ENCODE results near the gene CACNB4. TPM values are rescaled to one million over a fixed set of nuclear protein-coding genes. Genes with fewer than 3 reads are reported as not detected.

CACNB4 gene
- polyA plus RNA-seq, 2 of the 4 experiments (the other 2 are of a cell fraction) = 0.25 to 0.53 TPM

GRCh38 chr2:151975460-151976414 is 123.1 kb downstream of the CACNB4 start:
- Histone ChIP-seq H3K4me3 (no peak overlapping the region), H3K9me3 (no peaks in the 10 kb centered on the region), H3K4me1 (no peaks in the 10 kb centered on the region), H3K4me2 (no peak overlapping the region), H3K27ac (no peak overlapping the region)
- ChIA-PET CTCF (interaction anchor here (0.7 to 2.0 kb wide), 3 partner anchors 23 to 58 kb away, joined by 3 to 7 read pairs (median 3); no protein-coding TSS in a partner anchor), POLR2A (no interaction called here)
- WGBS (ENCODE audit: missing lambda C conversion rate) = 54% methylated on average over 15 of the region's 15 CpGs
- DNase-seq (ENCODE audit: low read depth in 1 of 2, low spot score in 1 of 2) = no peak
- no peak for ATAC-seq
- TF ChIP-seq ELK1 (IDR thresholded peaks at IDR 0.05; ENCODE audit: low read depth, low read length) (no peak), GATA3 (IDR thresholded peaks at IDR 0.05; ENCODE audit: borderline replicate concordance) (no peak), ESRRA (IDR thresholded peaks at IDR 0.05; ENCODE audit: borderline replicate concordance, low read length) (no peak)
- FAIRE-seq = no peak

GRCh38 chr2:151974988-151975387 is 123.9 kb downstream of the CACNB4 start:
- ChIA-PET POLR2A (no interaction called here), CTCF (interaction anchor here (0.8 to 1.4 kb wide), 2 partner anchors 30 to 51 kb away, joined by 3 to 5 read pairs; no protein-coding TSS in a partner anchor)
- no peak overlapping the region for H3K4me3 ChIP-seq
- H3K9me3 ChIP-seq = no peaks in the 10 kb centered on the region
- no peak overlapping the region for H3K4me2 ChIP-seq
- no peak overlapping the region for H3K27ac ChIP-seq
- no peak for TF ChIP-seq JUNB (IDR thresholded peaks at IDR 0.05)
- TF ChIP-seq, protein P1, sequence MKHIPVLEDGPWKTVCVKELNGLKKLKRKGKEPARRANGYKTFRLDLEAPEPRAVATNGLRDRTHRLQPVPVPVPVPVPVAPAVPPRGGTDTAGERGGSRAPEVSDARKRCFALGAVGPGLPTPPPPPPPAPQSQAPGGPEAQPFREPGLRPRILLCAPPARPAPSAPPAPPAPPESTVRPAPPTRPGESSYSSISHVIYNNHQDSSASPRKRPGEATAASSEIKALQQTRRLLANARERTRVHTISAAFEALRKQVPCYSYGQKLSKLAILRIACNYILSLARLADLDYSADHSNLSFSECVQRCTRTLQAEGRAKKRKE (CRISPR knock-in tag; IDR thresholded peaks at IDR 0.05; ENCODE audit: low read depth) = no peak
- H3K4me1 ChIP-seq = no peaks in the 10 kb centered on the region
- ATAC-seq (no peak), DNase-seq (ENCODE audit: low read depth in 1 of 2, low spot score in 1 of 2) (no peak), FAIRE-seq (no peak)
- 79% methylated on average over 3 of the region's 3 CpGs for WGBS (ENCODE audit: missing lambda C conversion rate)

GRCh38 chr2:151973901-151974199 is 125.0 kb downstream of the CACNB4 start:
- POLR2A ChIA-PET = no interaction called here
- H3K4me3 ChIP-seq = no peak overlapping the region
- CTCF ChIA-PET = interaction anchor here (0.8 kb wide), 1 partner anchor 25 kb away, joined by 3 read pairs; no protein-coding TSS in a partner anchor
- TF ChIP-seq, protein P2, sequence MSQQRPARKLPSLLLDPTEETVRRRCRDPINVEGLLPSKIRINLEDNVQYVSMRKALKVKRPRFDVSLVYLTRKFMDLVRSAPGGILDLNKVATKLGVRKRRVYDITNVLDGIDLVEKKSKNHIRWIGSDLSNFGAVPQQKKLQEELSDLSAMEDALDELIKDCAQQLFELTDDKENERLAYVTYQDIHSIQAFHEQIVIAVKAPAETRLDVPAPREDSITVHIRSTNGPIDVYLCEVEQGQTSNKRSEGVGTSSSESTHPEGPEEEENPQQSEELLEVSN (IDR thresholded peaks at IDR 0.05; ENCODE audit: borderline replicate concordance, low read depth) = no peak
- TF ChIP-seq MYC (IDR thresholded peaks at IDR 0.05; ENCODE audit: borderline replicate concordance, low read length) (no peak), EP300 (IDR thresholded peaks at IDR 0.05) (no peak), ZSCAN20 (CRISPR knock-in tag; IDR thresholded peaks at IDR 0.05) (no peak), ESRRA (IDR thresholded peaks at IDR 0.05; ENCODE audit: borderline replicate concordance, low read length) (no peak), ZNF302 (CRISPR knock-in tag; IDR thresholded peaks at IDR 0.05) (no peak), NPAS2 (CRISPR knock-in tag; IDR thresholded peaks at IDR 0.05; ENCODE audit: borderline replicate concordance) (no peak), FOXS1 (CRISPR knock-in tag; IDR thresholded peaks at IDR 0.05) (no peak), RCOR1 (IDR thresholded peaks at IDR 0.05; ENCODE audit: low read depth, low read length) (no peak), POLR2AphosphoS2 (conservative IDR thresholded peaks at IDR 0.05; ENCODE audit: low read length) (no peak), HOXB5 (CRISPR knock-in tag; IDR thresholded peaks at IDR 0.05) (no peak), MAZ (IDR thresholded peaks at IDR 0.05; ENCODE audit: borderline replicate concordance, low read depth, low read length) (no peak), EHMT2 (IDR thresholded peaks at IDR 0.05; ENCODE audit: low read depth) (no peak), JUN (IDR thresholded peaks at IDR 0.05) (no peak), MAX (IDR thresholded peaks at IDR 0.05) (no peak), HOXB13 (CRISPR knock-in tag; IDR thresholded peaks at IDR 0.05; ENCODE audit: low read depth) (no peak)
- TF ChIP-seq, protein P3, sequence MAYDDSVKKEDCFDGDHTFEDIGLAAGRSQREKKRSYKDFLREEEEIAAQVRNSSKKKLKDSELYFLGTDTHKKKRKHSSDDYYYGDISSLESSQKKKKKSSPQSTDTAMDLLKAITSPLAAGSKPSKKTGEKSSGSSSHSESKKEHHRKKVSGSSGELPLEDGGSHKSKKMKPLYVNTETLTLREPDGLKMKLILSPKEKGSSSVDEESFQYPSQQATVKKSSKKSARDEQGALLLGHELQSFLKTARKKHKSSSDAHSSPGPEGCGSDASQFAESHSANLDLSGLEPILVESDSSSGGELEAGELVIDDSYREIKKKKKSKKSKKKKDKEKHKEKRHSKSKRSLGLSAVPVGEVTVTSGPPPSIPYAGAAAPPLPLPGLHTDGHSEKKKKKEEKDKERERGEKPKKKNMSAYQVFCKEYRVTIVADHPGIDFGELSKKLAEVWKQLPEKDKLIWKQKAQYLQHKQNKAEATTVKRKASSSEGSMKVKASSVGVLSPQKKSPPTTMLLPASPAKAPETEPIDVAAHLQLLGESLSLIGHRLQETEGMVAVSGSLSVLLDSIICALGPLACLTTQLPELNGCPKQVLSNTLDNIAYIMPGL (CRISPR knock-in tag; IDR thresholded peaks at IDR 0.05; ENCODE audit: borderline replicate concordance) = no peak
- no peak overlapping the region for H3K27ac ChIP-seq
- no peak overlapping the region for H3K4me2 ChIP-seq
- no peak for FAIRE-seq
- 36% methylated on average over 7 of the region's 8 CpGs for whole genome bisulfite sequencing (ENCODE audit: missing lambda C conversion rate)
- no peaks in the 10 kb centered on the region for H3K4me1 ChIP-seq
- H3K9me3 ChIP-seq = no peaks in the 10 kb centered on the region
- ATAC-seq = peak in 1 of 2 experiments; percentile 63; a peak in 2 of 6 replicates
- no peak for DNase-seq (ENCODE audit: low read depth in 1 of 2, low spot score in 1 of 2)
